GM18520 (cell line): ENCODE measurements around the gene RBFA.

Experiments
- ATAC-seq: cut with Tn5 transposase; IDR thresholded peaks from one replicate; pipeline ENCODE4 v1.9.1; 2021; ENCODE audit not compliant: unreplicated experiment

Gene RBFA

DNA sequence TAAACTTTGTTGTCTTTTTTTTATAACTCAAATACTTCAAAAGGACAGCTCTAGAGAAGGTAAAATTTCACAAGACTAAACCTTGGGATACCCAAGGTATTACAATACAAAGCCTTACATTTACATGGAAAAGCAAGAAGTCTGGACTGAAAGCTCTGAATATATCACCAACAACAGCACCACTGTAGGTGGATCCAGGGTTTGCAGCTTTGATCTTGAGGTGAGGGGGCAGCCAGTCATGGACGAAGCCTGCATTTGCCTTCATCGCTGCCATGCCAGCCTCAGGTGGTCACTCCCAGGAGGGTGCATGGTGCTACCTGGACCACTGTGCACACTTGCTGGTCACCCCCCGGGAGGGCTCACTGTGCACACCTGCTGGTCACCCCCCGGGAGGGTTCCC lies 36.6 kb downstream of the RBFA start:
- ATAC-seq, result no peak

GRCh38 chr18:80074183-80074582 lies 39.9 kb downstream of the RBFA start:
- no peak for ATAC-seq

GRCh38 chr18:80074697-80075096 lies 40.5 kb downstream of the RBFA start:
- no peak for ATAC-seq

DNA sequence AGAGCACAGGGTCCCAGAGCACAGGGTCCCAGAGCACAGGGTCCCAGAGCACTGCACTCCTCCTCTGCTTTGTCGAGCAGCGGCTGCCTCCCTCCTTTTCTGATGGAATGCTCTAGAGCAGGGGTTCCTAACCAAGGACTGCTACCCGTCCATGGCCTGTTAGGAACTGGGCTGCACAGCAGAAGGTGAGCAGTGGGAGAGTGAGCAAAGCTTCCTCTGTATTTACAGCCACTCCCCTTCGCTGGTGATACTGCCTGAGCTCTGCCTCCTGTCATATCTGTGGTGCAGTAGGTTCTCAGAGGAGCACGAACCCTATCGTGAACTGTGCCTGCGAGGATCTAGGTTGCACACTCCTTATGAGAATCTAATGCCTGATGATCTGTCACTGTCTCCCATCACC lies 41.7 kb downstream of the RBFA start:
- ATAC-seq, result no peak

DNA sequence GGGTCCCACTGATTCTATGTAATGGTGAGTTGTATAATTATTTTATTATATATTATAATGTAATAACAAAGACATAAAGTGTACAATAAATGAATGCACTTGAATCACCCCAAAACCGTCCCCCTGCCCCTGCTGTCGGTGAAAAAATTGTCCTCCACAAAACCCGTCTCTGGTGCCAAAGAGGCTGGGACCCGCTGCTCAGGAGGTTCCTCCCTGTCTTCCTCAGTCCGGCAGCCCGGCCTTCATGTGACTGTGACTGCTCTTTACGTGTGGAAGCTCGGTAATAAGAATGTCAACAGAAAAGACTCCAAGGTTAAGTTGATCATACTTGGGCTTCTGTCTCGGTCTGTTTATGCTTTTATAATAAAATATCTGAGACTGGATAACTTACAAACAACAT lies 42.1 kb downstream of the RBFA start:
- ATAC-seq, result no peak

- no peak for ATAC-seq
These were observed 43.6 kb downstream of the RBFA start for GRCh38 chr18:80077873-80078272.
